Measurements from ENCODE around the gene MMS19.

MMS19 gene, protein sequence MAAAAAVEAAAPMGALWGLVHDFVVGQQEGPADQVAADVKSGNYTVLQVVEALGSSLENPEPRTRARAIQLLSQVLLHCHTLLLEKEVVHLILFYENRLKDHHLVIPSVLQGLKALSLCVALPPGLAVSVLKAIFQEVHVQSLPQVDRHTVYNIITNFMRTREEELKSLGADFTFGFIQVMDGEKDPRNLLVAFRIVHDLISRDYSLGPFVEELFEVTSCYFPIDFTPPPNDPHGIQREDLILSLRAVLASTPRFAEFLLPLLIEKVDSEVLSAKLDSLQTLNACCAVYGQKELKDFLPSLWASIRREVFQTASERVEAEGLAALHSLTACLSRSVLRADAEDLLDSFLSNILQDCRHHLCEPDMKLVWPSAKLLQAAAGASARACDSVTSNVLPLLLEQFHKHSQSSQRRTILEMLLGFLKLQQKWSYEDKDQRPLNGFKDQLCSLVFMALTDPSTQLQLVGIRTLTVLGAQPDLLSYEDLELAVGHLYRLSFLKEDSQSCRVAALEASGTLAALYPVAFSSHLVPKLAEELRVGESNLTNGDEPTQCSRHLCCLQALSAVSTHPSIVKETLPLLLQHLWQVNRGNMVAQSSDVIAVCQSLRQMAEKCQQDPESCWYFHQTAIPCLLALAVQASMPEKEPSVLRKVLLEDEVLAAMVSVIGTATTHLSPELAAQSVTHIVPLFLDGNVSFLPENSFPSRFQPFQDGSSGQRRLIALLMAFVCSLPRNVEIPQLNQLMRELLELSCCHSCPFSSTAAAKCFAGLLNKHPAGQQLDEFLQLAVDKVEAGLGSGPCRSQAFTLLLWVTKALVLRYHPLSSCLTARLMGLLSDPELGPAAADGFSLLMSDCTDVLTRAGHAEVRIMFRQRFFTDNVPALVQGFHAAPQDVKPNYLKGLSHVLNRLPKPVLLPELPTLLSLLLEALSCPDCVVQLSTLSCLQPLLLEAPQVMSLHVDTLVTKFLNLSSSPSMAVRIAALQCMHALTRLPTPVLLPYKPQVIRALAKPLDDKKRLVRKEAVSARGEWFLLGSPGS

DNA sequence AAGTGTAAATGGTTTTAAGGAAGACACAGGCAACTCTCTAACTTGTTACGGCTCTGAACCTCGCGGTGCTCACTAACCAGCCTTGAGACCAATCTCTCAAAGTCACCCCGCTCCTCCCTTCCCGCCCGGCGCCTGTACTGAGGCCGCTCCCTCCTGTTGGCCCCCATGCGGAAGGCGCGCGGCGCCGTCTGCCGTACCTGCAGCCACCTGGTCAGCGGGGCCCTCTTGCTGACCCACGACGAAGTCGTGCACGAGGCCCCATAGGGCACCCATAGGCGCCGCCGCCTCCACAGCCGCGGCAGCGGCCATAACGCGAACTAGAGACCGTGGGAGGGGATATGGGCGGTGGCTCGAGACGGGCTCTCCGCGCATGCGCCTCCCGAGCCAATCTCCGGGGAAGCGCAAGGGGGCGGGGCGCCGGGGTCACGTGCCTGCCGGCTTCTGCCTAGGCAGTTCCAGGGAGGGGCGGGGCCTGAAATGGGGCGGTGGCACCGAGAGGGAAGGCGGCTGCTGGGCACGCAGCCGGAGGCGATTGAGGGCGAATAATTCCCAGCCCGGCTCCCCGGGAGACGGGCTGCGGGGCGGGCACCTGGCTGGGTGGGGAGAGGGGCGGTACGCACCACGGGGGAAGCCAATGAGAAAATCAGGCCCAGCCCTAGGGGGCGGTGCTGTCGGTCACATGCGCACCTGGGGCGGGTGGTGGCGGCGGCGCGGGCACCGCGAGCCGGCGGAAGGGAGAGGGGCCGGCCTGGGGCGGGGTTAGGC, at the start of gene MMS19:
Gene MMS19, minus strand, starts transcription at position 347 of the 765 bp plus-strand sequence. Its CDS starts 38 bp downstream, at position 309.
- H3K4me1 Mint-ChIP-seq, result peaks cover 43% of the 10 kb centered on the region
- peaks cover 18% of the 10 kb centered on the region for H3K27me3 Mint-ChIP-seq
- no peaks in the 10 kb centered on the region for H3K36me3 Mint-ChIP-seq
- H3K9me3 Mint-ChIP-seq, result no peaks in the 10 kb centered on the region
- peak within 1 kb of the TSS; percentile 98 for H3K4me3 Mint-ChIP-seq
- H3K27ac Mint-ChIP-seq, result peak within 1 kb of the TSS; percentile 95
- ATAC-seq, result peak; percentile 97

DNA sequence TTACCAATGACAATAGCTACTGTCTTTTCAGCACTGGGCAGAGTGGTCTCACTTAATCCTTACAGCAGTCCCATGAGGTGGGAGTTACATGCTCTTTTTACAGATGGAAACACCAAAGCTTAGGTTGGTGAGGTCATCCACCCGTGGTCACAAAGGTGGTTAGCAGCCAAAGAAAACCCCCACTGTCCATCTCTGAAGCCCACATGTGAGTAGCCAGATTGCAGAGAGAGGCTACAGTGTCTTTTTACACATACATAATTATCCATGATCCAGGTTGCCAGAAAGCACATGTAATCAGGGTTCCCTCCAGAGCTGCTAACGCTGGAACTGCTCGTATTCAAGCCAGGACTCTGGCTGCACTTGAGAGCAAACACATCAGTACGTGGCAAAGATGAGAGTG, 49.7 kb upstream of the MMS19 start:
- no peak overlapping the region for H3K4me3 Mint-ChIP-seq
- peaks cover 9% of the 10 kb centered on the region for H3K27me3 Mint-ChIP-seq
- peaks cover 8% of the 10 kb centered on the region for H3K4me1 Mint-ChIP-seq
- no peak overlapping the region for H3K27ac Mint-ChIP-seq
- no peaks in the 10 kb centered on the region for H3K36me3 Mint-ChIP-seq
- H3K9me3 Mint-ChIP-seq, result no peaks in the 10 kb centered on the region
- no peak for ATAC-seq

DNA sequence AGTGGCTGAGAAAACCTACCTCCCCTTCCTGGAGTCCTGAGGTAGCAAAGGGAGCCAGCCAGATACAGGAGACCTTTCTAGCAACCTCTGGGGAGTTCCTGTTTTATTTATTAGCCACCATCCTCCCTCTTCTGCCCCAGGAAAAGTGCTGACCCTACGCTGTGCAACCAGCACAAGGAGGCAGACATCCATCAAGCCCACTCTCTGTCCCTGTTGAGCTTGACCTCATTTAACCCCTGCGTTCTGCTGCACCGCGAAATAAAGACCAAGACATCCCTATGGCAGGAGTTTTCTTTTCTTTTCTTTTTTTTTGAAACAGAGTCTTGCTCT, 49.0 kb upstream of the MMS19 start:
- H3K27ac Mint-ChIP-seq, result no peak overlapping the region

DNA sequence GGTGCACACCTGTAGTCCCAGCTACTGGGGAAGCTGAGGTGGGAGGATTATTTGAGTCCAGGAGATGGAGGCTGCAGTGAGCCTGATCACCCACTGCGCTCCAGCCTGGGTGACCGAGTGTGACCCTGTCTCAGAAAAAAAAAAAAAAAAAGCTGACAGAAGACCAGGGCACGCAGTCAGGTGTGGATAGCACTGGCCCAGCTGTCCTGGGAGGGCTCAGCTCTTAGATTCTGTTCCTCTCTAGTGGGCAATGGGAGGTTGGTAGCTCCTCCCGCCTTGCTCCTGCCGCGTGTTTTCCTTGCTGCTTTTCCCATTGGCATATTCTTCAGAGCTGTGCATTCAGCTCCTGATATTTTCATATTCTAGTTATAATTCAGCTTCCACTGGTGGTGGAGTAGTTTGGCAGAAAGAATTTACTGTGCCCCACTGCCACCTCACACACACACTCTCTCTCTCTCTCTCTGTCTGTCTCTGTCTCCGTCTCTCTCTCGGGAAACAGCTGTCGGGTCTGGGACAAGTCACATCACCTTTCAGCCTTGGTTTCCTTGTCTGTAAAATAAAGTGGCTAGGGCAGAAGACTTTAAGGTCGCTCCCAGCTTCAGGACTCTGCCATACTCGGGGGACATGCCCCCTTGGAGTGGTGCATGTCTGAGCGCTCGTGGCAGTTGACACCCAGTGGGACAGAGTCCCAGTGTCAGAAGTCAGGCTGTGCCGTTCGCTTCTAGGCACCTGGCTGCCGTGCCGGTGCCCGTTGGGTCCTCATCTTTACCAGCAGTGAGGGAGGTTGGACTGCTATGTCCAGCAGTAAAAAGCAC, 48.4 kb upstream of the MMS19 start:
- no peaks in the 10 kb centered on the region for H3K9me3 Mint-ChIP-seq
- H3K4me1 Mint-ChIP-seq, result peaks cover 20% of the 10 kb centered on the region
- peaks cover 13% of the 10 kb centered on the region for H3K27me3 Mint-ChIP-seq
- H3K27ac Mint-ChIP-seq, result no peak overlapping the region
- no peak for ATAC-seq
- H3K4me3 Mint-ChIP-seq, result no peak overlapping the region
- no peaks in the 10 kb centered on the region for H3K36me3 Mint-ChIP-seq

More for the DNA sequence above, 49.0 kb upstream of the MMS19 start:
- no peaks in the 10 kb centered on the region for H3K36me3 Mint-ChIP-seq
- no peak overlapping the region for H3K4me3 Mint-ChIP-seq
- peaks cover 15% of the 10 kb centered on the region for H3K4me1 Mint-ChIP-seq
- H3K9me3 Mint-ChIP-seq, result no peaks in the 10 kb centered on the region
- peaks cover 13% of the 10 kb centered on the region for H3K27me3 Mint-ChIP-seq
- ATAC-seq, result no peak

DNA sequence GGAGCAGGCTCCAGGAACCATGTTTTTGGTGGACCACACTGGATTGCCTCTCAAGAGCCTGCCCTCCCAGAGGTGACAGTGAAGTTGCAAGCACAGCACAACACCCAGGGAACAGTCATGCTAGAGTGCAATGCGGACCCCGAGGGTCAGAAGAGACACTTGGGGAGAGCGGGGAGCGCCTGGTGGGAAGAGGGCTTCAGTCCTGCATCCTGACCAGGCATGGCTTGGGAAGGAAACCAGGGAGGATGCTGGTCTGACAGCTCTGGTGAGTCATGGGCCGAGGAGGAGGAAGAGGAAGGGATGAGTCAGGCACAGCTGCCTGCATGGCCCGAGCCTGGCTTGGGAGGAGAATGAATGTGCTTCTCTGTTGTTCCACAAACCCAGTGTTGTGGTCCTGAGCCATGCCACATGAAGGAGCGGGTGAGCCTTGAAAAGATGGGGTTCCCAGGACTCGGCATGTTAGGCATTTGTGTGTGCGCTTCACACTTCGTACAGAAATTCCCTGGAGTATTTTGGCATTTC, 44.9 kb upstream of the MMS19 start:
- H3K27me3 Mint-ChIP-seq, result peaks cover 13% of the 10 kb centered on the region
- H3K4me3 Mint-ChIP-seq, result no peak overlapping the region
- no peaks in the 10 kb centered on the region for H3K9me3 Mint-ChIP-seq
- H3K4me1 Mint-ChIP-seq, result peaks cover 20% of the 10 kb centered on the region
- H3K27ac Mint-ChIP-seq, result peak overlapping the region; percentile 40
- ATAC-seq, result no peak
- H3K36me3 Mint-ChIP-seq, result no peaks in the 10 kb centered on the region

DNA sequence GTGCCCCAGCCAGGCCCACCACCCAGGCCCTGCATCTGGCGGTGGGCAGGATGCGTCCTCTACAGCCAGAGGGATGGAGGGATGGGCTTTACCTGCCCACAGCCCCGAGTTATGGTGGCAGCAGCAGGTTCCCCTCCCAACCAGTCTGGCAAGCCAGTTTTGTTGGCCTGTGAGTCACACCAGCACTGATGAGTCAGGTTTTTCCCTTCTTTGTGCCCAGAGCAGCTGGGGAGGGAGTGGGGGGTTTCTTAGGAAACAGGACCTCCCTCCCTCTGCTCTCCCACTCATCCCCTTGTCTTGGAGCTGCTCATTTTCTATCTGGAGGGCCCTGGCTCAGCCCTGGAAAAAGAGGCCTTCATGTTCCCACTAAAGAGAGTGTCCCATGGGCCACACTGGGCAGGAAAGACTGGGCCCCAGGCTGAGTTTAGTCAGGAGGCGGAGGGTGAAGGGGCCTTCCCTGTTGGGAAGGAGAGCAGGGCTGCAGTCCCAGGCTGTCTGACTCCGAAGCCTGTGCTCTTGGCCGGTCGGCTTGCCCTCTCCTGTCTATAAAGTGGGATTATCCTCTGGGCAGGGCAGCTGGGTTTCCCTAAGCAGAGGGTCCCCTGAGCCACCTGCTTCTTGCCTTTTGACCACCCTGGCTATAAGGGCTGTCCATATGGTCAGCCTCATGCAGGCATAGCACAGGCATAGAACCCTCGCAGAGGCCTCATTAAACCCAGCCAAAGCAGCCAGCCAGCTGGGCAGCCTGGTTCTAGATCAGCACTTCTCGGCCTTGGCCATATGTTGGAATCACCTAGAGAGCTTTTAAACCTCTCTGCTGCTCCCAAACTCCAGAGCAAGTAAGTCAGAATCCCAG, 44.2 kb upstream of the MMS19 start:
- Mint-ChIP-seq H3K27me3 (peaks cover 13% of the 10 kb centered on the region), H3K4me1 (peaks cover 20% of the 10 kb centered on the region), H3K9me3 (no peaks in the 10 kb centered on the region), H3K36me3 (no peaks in the 10 kb centered on the region), H3K27ac (peak overlapping the region; percentile 40), H3K4me3 (no peak overlapping the region)
- no peak for ATAC-seq

DNA sequence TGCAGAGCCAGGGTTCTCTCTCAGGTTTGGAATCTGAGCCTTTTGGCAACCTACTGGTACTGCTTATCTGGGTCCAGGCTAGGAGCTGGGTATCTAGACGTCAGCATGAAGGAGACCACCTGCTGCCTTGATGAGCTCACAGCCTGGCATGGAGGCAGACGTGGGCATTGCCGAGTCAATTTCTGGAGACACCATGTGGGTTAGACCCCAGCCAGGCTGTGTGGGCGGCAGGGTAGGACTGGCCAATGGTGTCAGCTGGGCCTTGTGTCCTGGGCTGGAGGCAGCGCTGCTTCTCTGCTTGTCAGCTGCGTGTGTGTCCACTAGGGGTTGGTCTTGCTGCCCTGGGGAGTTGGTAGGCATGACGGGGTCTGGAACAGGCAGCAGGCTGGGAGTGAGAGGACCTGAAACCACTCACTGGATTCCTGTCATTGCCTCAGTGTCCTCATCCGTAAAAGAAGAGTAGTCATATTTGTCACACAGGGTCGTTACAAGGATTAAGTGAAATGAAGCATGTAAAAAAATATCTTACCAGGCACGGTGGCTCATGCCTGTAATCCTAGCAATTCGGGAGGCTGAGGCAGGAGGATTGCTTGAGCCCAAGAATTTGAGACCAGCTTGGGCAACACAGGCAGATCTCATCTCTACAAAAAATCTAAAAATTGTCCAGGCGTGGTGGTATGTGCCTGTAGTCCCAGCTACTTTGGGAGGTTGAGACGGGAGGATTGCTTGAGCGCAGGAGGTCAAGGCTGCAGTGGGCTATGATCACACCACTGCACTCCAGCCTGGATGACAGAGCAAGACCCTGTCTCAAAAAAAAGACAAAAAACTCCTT, 42.7 kb upstream of the MMS19 start:
- Mint-ChIP-seq H3K27me3 (peaks cover 13% of the 10 kb centered on the region), H3K27ac (no peak overlapping the region), H3K36me3 (no peaks in the 10 kb centered on the region), H3K9me3 (no peaks in the 10 kb centered on the region), H3K4me1 (peaks cover 20% of the 10 kb centered on the region), H3K4me3 (no peak overlapping the region)
- ATAC-seq, result no peak

DNA sequence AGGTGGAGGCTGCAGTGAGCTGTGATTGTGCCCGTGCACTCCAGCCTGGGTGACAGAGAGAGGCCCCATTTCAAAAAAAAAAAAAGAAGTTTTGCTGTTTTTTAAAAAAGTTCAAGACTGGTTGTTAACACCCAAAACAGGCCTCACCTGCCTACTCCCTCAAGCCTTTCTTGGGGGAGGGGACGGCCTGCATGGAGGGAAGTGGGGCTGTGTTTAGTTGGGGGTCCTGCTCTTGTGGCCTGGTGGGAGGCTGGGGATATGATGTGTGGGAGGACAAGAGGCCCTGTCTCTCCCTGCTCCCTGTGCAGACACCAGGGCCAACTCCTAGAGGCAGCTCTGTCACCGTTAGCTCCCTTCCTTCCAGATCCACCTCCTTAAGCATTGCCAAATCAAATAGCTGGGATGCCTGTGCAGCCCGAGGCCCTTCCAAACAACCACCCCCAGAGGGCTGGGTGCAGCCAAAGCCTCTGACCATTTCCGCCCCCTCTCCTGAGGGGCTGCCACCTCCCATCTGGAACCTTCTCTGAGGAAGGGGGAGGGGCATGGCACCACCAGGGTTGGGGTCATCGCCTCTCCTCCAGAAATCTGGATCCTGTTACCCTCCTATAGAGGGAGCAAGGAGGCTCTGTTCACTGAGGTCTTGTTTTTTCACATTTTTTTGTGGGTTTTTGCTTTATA, 41.4 kb upstream of the MMS19 start:
- Mint-ChIP-seq H3K4me3 (no peak overlapping the region), H3K27me3 (peaks cover 13% of the 10 kb centered on the region), H3K36me3 (no peaks in the 10 kb centered on the region), H3K4me1 (peaks cover 20% of the 10 kb centered on the region), H3K9me3 (no peaks in the 10 kb centered on the region), H3K27ac (no peak overlapping the region)
- no peak for ATAC-seq

DNA sequence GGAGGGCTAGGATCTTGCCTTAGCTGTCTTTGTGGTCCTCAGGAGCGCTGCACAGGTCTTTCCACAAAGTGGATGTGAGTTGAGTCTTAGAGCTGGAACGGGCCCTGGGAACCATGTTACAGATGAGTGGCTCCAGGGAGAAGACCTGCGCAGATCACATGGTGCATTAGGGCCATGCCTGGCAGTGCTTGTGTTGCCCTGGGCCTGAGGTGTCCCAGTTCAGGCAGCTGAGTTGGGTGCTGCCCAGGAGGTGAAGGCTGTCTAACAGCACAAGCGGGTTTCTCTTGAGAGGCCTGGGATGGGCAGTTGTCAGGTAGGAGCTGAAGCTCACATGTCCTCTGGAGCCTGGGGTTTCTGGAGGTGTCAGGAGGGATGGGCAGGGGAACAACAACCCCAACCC, 40.6 kb upstream of the MMS19 start:
- no peak overlapping the region for H3K4me3 Mint-ChIP-seq
- H3K9me3 Mint-ChIP-seq, result no peaks in the 10 kb centered on the region
- H3K27ac Mint-ChIP-seq, result no peak overlapping the region
- H3K27me3 Mint-ChIP-seq, result peaks cover 12% of the 10 kb centered on the region
- no peak for ATAC-seq
- H3K4me1 Mint-ChIP-seq, result peaks cover 20% of the 10 kb centered on the region
- no peaks in the 10 kb centered on the region for H3K36me3 Mint-ChIP-seq

DNA sequence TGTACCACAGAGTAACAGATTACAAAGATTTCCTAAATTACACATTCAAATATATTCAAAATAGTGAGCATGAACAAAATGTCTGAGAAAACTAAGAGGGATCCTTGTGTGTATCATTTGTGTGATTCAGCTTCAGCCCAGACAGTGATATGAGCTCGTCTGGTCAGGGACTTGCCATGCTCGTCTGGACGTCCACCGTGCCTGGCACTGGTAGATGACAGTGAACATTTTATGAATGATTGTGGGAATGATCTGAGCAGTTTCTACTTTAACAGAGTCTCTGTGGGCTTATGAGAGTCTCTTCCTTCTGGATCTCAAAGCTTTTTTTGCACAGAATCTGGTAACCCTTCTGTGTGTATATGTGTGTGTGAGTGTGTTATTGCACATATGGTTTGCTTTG, 40.2 kb upstream of the MMS19 start:
- Mint-ChIP-seq H3K4me3 (no peak overlapping the region), H3K27ac (no peak overlapping the region), H3K9me3 (no peaks in the 10 kb centered on the region), H3K36me3 (no peaks in the 10 kb centered on the region), H3K27me3 (peaks cover 8% of the 10 kb centered on the region), H3K4me1 (peaks cover 16% of the 10 kb centered on the region)
- no peak for ATAC-seq

DNA sequence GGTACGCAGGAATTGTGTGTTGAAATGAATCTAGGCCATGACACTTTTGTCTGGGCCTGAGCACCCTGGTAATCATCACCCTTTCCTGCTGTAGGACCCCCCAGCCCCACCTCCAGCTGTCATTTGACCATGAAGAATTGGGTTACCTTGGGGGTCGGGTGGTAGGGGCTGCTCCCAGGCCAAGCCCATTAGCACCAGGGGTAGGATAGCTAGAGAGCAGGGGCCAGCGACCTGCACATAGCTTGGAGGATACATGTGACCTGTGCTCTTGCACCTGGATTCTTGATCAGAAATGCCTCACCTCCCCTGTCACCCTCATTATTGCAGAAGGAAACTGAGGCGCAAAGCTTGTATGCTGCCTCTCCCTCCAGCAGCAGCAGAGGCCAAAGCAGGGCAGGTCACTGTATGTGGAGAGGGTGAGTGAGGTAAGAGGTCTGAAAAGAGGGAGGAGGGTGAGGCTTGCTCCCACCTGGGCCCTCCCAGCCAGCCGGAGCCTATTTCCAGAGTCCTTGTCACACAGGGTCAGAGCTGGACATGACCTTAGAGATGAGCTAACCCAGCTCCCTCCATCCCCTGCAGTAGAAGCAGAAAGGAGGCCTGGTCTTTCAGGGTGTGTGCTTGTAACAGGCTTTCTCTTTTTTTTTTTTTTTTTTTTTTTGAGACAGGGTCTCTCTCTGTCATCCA, 39.1 kb upstream of the MMS19 start:
- peaks cover 5% of the 10 kb centered on the region for H3K4me1 Mint-ChIP-seq
- no peak overlapping the region for H3K27ac Mint-ChIP-seq
- no peaks in the 10 kb centered on the region for H3K27me3 Mint-ChIP-seq
- no peaks in the 10 kb centered on the region for H3K36me3 Mint-ChIP-seq
- no peaks in the 10 kb centered on the region for H3K9me3 Mint-ChIP-seq
- no peak for ATAC-seq
- H3K4me3 Mint-ChIP-seq, result no peak overlapping the region

DNA sequence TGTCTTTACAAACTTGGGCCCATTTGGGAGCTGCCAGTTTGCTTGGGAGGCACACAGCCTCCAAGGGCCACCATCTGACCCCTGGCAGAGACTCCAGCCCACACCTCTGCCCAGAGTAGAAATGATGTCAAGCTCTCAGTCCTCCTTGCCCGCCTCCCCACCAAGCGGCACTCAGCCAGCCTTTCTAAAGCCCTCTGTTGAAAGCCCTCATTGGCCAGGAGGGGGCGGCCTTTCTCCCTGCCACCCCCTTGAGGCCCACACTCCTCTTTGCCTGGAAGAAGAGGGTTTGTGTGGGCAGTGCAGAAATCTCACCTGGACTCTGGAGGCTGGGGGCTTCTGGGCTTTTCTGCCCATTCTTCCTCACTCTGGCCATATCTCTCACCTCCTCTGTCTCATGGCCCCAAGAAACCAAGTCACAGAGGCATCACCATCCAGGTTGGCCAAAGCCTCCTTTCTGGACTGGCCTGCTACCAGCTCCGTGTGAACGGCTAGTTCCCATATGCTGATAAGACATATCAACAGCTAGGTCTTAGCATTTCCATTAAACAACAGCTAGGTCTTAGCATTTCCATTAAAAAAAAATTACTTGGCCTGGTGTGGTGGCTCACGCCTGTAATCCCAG, 36.6 kb upstream of the MMS19 start:
- H3K27ac Mint-ChIP-seq, result no peak overlapping the region
- H3K27me3 Mint-ChIP-seq, result no peaks in the 10 kb centered on the region
- H3K4me3 Mint-ChIP-seq, result no peak overlapping the region
- H3K4me1 Mint-ChIP-seq, result no peaks in the 10 kb centered on the region
- no peaks in the 10 kb centered on the region for H3K36me3 Mint-ChIP-seq
- ATAC-seq, result peak; percentile 52
- H3K9me3 Mint-ChIP-seq, result no peaks in the 10 kb centered on the region

All from stimulated activated memory B cell treated with anti-CD40 and anti-IgM and Interleukin-4, amounts not matched to agents 10 μg/mL and 1 μg/mL and 100 μg/mL, for 72 hours (primary cell).